ENCODE results near the gene HACL1. TPM values are rescaled to one million over a fixed set of nuclear protein-coding genes. Genes with fewer than 3 reads are reported as not detected.

Gene HACL1
- polyA plus RNA-seq, 3 donors, result 11.4 to 20.8 (median 14.3) TPM

DNA sequence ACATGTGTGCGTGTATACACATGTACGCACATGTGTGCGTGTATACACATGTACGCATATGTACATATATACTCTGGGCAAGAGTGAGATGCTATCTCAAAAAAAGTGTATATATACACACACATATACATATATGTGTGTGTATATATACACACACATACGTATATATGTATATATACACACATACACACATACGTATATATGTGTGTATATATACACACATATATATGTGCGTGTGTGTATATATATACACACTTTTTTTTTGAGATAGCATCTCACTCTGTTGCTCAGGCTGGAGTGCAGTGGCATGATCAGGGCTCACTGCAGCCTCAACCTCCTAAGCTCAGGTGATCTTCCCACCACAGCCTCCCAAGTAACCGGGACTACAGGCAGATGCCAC lies 8.4 kb downstream of the HACL1 start:
- WGBS, 3 donors, result 88 to 98% (median 97%) methylated on average over 8 of the region's 8 CpGs
- no peak overlapping the region for H3K27ac ChIP-seq (ENCODE audit: low read depth, low read length)

DNA sequence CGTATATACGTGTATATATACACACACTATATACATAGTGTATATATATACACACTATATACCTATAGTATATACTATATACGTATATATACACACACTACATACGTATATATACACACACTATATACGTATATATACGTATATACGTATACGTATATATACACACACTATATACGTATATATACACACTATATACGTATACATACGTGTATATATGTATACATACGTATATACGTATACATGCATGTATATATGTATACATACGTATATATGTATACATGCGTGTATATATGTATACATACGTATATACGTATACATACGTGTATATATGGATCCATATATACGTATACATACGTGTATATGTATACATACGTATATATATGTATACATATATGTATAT lies 9.4 kb downstream of the HACL1 start:
- H3K27ac ChIP-seq (ENCODE audit: low read depth, low read length), result no peak overlapping the region
- WGBS, 3 donors, result 88 to 91% (median 89%) methylated on average over 21 of the region's 21 CpGs

DNA sequence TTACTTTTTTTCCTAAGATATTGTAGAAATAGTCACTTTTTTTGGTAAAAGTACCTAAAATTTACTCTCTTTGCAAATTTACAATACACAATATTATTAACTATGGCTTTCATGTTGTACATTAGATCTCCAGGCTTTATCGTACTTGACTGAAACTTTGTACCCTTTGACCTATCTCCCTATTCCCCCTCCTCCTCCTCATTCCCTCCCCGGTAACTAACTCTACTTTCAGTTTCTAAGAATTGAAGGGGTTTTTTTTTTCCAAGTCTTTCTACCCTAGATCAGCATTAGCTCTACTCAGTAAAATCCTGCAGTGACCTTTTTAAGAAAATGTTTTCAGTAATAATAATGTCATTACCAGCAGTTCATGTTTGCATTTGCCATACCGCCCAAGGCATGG lies 10.1 kb downstream of the HACL1 start:
- 62 to 68% (median 66%) methylated on average over 3 of the region's 3 CpGs for WGBS, 3 donors
- no peak overlapping the region for H3K27ac ChIP-seq (ENCODE audit: low read depth, low read length)

DNA sequence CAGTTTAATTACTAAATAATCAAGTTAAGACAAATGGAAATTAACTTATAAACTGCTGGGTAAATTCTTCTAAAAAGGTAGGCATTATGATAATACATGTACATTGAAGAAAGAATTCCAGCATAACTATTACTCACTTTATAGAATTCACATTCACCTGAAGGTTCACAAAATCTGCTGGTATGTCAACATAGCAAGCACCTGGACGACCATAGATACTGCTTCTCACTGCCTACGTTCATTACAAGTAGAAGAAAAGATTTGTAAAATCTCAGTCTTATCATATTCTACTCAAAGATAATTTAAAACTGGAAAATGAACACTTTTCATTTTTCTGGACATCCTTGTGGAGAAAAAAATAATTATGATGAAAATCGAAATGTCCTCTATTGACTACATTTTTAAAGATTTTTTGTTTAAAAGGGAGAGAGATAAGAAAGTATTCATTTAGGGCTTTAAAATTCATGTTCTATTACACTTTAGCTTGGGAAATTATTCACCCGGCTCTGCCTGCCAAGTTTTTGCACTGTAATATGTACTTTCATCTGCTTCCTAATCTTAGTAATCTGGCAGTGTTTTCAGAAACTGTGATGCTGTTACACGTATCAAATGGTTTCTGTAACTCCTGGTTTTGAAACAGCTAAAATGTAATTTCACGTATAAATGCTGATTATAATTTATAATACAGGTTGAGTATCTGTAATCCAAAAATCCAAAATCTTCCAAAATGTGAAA lies 16.1 kb downstream of the HACL1 start:
- H3K27ac ChIP-seq (ENCODE audit: low read depth, low read length), result no peak overlapping the region
- 22 to 63% (median 60%) methylated on average over 6 of the region's 6 CpGs for WGBS, 3 donors

DNA sequence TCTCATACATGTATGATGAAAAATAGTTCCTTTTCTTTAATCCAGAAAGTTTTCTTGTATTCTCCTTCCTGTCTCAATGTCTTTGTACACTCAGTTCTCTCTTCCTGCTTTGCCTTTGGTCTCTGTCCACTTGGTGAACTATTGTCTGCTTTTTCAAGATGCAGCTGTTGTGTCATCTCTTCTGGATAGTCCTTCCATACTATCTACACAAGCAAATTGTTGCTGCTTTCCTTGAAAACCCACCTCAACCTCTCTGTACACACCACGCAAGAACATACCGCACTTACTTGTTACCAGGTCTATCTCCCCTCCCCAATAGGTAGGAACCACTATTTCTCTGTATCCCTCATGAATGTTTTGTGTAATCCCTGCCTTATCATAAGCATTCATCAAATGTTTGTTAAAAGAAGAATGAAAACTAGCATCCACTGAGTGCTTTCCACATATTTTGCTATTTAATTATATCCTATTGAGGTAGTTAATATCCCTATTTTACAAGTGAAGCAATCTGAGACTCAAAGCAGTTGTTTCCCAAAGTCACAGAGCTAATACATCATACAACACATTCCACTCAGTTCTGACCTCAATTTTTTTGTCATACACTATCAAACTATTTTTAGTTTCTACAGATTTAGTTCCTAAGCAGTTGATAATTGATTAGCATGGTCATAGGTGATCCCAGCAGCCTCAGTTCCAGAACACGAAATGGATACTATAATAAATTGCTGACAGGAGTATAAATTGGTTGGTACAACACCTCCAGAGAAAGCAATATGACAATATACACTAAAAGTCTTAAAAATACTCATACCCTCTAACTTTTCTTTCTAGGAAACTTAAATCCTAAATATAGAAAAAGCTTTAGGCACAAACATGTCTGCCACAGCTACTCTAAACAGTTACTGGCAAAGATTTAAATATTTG lies 19.6 kb downstream of the HACL1 start:
- no peak overlapping the region for H3K27ac ChIP-seq (ENCODE audit: low read depth, low read length)
- WGBS, 3 donors, result 91 to 98% (median 95%) methylated on average over 3 of the region's 3 CpGs

DNA sequence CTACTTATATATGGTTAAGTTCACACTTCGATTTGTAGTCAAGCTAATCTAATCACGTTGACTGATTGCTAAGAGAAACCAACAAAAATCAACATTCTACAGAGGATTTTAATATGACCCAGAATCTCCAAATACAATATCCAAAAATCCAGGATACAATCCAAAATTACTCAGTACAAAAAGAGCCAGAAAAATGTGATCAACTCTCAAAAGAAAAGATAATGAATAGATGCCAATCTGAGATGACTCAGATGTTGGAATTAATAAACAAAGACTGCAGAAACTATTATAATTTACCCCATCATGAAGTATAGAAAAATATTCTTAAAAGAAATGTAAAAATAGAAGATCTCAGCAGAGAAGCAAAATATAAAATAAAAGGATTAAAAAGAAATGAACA lies 22.3 kb downstream of the HACL1 start:
- WGBS, 3 donors, result 35 to 61% (median 49%) methylated on average over 2 of the region's 2 CpGs
- H3K27ac ChIP-seq (ENCODE audit: low read depth, low read length), result no peak overlapping the region

DNA sequence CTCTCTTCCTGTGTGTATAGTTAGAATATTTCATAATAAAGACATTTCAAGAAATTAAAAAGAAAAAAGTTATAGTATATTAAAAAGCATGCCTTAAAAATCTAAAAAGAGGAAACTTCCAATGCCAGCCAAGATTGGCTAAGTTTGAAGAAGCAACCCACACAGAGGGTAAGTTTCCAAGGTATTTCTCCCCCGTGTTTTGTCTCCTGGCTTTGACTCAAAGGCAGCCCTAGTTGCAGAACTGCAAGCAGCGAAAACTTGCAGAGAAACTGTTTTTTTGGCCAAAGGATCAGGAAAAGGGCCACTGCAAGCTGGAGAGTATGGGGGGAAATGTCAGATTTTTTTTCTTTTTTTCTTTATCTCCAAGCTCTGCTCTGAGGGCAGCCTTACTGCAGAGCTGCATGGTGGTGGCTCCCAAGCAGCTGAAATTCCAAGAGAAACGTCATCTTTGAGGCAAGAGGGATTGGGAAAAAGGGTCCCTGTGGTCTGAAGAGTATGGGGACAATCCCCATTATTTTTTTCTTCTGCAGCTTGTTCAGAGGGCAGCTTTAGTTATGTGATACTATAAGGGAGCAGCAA lies 23.0 kb downstream of the HACL1 start:
- H3K27ac ChIP-seq (ENCODE audit: low read depth, low read length), result no peak overlapping the region
- WGBS, 3 donors, result 30 to 49% (median 37%) methylated on average over 3 of the region's 3 CpGs

DNA sequence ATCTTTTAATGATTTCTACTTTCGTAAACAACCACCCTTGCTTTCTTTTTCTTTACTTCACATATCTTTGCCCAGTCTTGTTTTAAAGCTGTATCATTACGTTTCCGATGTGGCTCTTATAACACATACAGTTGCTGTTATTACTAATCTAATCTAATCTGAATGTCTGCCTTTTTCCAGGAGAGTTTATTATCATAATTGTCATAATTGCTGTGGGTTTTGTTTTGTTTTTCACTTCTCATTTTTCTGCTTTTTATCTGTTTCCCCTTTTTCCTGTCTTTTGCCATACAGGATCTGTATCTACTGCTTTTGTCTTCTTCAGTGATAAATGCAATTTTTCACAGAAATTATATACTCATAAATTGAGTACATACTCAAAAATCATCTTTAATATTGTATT lies 24.9 kb downstream of the HACL1 start:
- WGBS, 3 donors, result 57 to 75% (median 73%) methylated on average over 3 of the region's 3 CpGs
- H3K27ac ChIP-seq (ENCODE audit: low read depth, low read length), result no peak overlapping the region

DNA sequence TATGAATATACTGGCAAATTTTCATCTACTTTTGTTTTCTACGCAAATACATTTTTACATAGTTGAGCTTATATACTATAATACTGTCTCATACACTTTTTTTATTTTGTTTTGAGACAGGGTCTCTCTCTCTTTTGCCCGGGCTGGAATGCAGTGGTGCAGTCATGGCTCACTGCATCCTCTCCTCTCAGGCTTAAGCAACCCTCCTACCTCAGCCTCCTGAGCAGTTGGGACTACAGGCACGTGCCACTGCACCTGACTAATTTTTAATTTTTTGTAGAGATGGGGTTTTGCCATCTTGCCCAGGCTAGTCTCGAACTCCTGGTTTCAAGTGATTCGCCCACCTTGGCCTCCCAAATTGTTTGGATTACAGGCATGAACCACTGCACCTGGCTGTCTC lies 25.9 kb downstream of the HACL1 start:
- 92 to 95% (median 95%) methylated on average over 5 of the region's 5 CpGs for WGBS, 3 donors
- H3K27ac ChIP-seq (ENCODE audit: low read depth, low read length), result no peak overlapping the region

DNA sequence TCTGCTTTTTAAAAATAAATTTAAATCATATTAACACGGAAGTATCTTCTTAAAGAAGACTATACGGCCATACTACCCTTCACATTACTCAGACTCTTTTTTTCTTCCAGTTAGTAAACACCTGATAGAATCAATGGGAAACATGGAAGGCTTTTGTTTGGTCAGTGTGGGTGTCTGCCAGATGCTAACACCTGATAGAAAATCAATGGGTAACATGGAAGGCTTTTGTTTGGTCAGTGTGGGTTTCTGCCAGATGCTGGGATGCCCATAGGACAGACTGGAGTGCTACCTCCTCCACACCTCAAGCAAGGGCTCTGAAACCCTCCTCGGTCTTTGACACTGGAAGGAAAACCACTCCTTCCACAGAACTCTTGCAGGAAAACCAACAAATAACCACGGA lies 29.2 kb downstream of the HACL1 start:
- WGBS, 3 donors, result 26 to 88% (median 77%) methylated on average over 4 of the region's 4 CpGs
- H3K27ac ChIP-seq (ENCODE audit: low read depth, low read length), result no peak overlapping the region

DNA sequence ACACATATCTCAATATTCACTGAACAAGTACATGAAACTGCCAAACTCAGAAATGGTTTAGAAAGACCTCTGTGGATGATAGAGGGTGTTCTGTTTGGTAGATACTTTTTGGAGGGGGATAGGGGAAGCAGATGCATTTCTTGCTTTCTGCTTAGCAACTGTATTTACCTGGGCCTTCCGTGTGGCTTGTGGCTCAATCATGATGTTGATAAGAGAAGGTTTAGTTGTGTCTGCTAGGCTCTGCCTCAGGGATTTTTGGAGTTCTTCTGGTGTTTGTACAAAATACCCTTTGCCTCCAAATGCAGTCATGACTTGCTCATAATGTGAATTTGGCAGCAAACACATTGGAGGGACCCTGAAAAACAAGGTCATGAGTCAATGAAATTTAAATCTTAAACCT lies 38.2 kb downstream of the HACL1 start:
- 61 to 90% (median 75%) methylated on average over 1 of the region's 1 CpG for WGBS, 3 donors
- H3K27ac ChIP-seq (ENCODE audit: low read depth, low read length), result no peak overlapping the region

DNA sequence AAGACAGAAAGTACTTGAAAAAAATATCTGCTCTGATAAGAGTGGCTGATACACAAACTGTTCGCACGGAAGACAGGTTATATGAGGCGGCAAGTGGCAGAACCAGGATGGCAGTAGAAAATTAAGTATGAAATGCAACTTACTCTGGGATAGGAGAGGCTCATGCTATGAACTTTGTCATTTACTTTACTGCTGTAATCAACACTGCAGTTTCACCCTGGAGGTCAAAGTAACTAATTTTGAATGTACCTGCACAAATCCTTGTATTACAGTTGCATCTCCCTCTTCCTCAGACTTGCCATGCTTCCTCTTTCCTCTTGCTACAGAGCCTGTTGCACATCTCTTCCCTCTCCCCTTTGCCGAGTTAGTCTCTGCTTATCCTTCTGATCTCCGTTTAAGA lies 38.8 kb downstream of the HACL1 start:
- 74 to 83% (median 76%) methylated on average over 5 of the region's 5 CpGs for WGBS, 3 donors

DNA sequence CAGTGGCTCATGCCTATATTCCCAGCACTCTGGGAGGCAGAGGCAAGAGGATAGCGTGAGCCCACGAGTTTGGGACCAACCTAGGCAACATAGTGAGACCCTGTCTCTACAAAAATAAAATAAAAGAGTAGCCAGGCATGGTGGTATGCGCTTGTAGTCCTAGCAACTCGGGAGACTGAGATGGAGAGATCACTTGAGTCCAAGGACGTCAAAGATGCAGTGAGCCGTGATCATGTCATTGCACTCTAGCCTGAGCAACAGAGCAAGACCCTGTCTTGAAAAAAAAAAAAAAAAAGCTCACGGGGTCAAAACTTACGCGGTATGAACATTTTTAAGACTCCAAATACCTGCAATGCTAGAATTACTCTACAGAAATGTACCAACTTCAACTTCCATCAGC lies 42.8 kb downstream of the HACL1 start:
- no peak overlapping the region for H3K27ac ChIP-seq (ENCODE audit: low read depth, low read length)
- 86 to 91% (median 91%) methylated on average over 9 of the region's 9 CpGs for whole genome bisulfite sequencing, 3 donors

More for the DNA sequence above, 38.8 kb downstream of the HACL1 start:
- no peak overlapping the region for H3K27ac ChIP-seq (ENCODE audit: low read depth, low read length)

DNA sequence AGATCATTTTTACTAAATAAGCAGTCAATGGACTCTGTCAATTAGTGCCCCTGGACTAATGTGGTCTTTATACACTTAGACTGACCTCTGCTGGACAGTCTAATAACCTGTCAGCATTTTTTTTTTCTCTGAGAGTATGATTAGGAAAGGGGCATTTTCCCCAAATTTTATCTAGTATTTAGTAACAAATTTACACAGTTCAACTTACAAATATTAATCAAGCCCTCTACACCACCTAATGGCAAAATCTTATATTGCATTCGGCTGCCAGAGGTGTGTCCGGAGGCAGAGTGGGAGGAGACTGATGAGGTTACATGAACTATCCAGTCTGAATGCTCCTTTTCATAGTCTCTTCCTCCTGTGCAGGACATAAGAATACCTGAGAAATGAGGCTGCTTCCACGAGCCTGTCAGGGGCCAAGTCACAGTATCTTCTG lies 43.8 kb downstream of the HACL1 start:
- 0 to 3% (median 2%) methylated on average over 3 of the region's 3 CpGs for WGBS, 3 donors
- no peak overlapping the region for H3K27ac ChIP-seq (ENCODE audit: low read depth, low read length)

DNA sequence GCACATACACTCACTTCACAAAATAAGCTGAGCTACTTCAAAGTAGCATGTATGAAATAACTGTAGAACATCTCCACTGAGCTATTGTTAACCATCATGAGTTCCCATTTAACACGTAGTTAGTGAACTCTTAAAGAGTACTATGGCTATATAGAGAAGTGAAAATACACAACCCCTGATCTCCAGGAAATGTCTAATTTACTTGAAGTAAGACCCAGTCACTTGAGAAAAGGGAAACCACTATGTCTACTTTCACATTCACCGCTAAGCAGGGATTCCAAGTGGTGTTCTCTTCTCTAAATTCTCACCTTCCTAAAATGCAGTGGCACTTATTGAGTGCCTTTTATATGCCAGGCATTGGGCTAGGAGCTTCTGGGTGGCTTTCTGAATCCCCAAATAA lies 44.9 kb downstream of the HACL1 start:
- H3K27ac ChIP-seq (ENCODE audit: low read depth, low read length), result no peak overlapping the region
- 38 to 77% (median 47%) methylated on average over 2 of the region's 2 CpGs for WGBS, 3 donors

DNA sequence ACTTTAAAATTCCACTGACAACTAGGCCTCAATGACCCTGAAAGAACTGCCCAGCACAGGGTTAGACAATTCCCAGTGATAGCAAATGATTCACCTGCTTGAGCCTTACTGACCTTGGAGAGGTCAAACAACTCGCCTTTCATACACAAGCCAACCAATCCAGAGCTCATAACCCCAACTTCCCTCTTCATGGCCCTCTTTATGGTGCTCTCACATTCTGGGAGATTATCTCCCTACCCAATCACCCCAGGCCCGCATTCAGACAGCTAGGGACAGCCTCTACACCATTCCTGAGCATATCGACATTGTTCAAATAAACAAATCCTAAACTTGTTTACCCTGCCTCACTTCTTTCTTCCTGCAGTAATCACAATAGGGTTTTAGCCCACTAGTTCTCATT lies 47.6 kb downstream of the HACL1 start:
- WGBS, 3 donors, result 37 to 88% (median 87%) methylated on average over 3 of the region's 3 CpGs
- H3K27ac ChIP-seq (ENCODE audit: low read depth, low read length), result no peak overlapping the region

DNA sequence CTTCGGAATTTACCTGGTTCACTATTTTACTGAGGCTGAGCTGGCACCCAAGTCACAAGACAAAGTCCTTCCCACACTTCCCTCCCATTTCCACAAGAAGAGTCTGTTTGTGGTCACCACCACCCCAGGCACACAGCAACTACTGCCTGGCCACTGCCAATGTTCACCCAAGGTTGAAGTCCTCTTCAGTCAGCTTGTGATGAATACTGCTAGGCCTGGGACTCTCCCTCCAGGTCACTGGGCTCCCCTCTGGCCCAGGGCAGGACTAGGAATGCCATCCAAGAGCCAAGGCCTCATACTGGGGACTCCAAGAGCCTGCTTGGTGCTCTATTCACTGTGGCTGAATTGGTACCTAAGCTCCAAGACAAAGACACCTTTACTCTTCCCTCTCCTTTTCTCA lies 49.5 kb downstream of the HACL1 start:
- H3K27ac ChIP-seq (ENCODE audit: low read depth, low read length), result no peak overlapping the region
- WGBS, 3 donors, result 94 to 97% (median 96%) methylated on average over 1 of the region's 1 CpG

DNA sequence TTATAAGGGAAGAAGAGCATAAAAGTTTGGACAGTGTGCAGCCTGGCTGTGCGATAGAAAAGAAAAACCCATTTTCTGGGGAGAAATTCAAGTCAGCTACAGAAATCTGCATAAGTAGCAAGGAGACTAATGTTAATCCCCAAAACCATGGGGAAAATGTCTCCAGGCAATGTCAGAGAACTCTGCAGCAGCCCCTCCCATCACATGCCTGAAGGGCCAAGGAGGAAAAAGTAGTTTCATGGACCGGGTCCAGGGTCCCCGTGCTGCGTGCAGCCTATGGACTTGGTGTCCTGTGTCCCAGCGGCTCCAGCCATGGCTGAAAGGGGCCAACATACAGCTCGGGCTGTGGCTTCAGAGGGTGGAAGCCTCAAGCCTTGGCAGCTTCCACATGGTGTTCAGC lies 51.5 kb downstream of the HACL1 start:
- H3K27ac ChIP-seq (ENCODE audit: low read depth, low read length), result no peak overlapping the region
- 86 to 94% (median 91%) methylated on average over 6 of the region's 6 CpGs for WGBS, 3 donors

DNA sequence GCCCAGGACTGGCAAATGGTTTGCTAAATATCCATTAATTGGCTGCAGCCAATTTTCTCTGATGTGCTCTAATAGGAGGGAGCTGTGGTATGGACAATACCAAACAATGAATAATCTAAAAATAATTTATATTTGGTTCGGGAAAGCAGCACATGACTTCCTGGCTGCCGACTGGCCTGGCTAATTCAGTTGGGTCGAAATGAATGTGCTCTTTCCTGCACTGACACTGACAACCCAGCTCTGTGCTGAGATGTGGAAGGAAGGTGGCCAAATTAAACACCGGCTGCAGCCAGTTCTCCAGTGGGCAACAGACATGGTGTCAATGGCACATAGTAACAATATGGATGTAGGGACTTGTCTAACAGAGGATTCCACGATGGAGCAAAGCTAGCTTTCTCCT lies 58.8 kb downstream of the HACL1 start:
- 41 to 49% (median 44%) methylated on average over 5 of the region's 5 CpGs for whole genome bisulfite sequencing, 3 donors

More for the DNA sequence above, 58.8 kb downstream of the HACL1 start:
- H3K27ac ChIP-seq (ENCODE audit: low read depth, low read length), result no peak overlapping the region

All from adipose tissue (tissue), 3 donors.